OCI-LY1 (cell line): Measurements from ENCODE around the gene TNPO3.

Source experiments
- H2AFZ ChIP-seq: fragments of 200-600 bp; sonication (generic), shearing (Covaris generic); 2 replicates; pipeline ENCODE4 v1.6.0; 2014; ENCODE audit warnings: antibody characterized with exemption, mild to moderate bottlenecking, low read length
- H3F3A ChIP-seq: fragments of 200-600 bp; sonication (generic), shearing (Covaris generic); 2 replicates; pipeline ENCODE4 v1.6.0; 2014; ENCODE audit warnings: mild to moderate bottlenecking, antibody characterized with exemption, low read length, moderate library complexity; ENCODE audit not compliant: insufficient read depth
- H3K27ac ChIP-seq: fragments of 200-600 bp; sonication (generic); 2 replicates; pipeline ENCODE4 v1.5.1; 2014; ENCODE audit warnings: low read length, mixed run types, mild to moderate bottlenecking, low read depth; ENCODE audit not compliant: poor library complexity, severe bottlenecking
- H3K27me3 ChIP-seq: fragments of 200-600 bp; sonication (generic); 2 replicates; pipeline ENCODE4 v1.6.0; 2014; ENCODE audit warnings: antibody characterized with exemption, mild to moderate bottlenecking, low read length, moderate library complexity; ENCODE audit not compliant: insufficient read depth
- H3K36me3 ChIP-seq: fragments of 200-600 bp; sonication (generic); 2 replicates; pipeline ENCODE4 v1.6.1; 2014; ENCODE audit warnings: mild to moderate bottlenecking, antibody characterized with exemption, low read length, moderate library complexity, mixed read lengths; ENCODE audit not compliant: insufficient read depth
- H3K4me1 ChIP-seq: fragments of 200-600 bp; sonication (generic); 2 replicates; pipeline ENCODE4 v1.5.1; 2014; ENCODE audit warnings: mild to moderate bottlenecking, low read length, moderate library complexity; ENCODE audit not compliant: insufficient read depth, severe bottlenecking
- H3K4me2 ChIP-seq: fragments of 200-600 bp; sonication (generic), shearing (Covaris generic); 2 replicates; pipeline ENCODE4 v1.6.1; 2014; ENCODE audit warnings: low read length
- H3K4me3 ChIP-seq: fragments of 200-600 bp; sonication (generic); 2 replicates; pipeline ENCODE4 v1.5.1; 2014; ENCODE audit warnings: low read length, low read depth, mild to moderate bottlenecking, mixed read lengths; ENCODE audit not compliant: poor library complexity, severe bottlenecking
- H3K79me2 ChIP-seq: fragments of 200-600 bp; shearing (Covaris generic); 2 replicates; pipeline ENCODE4 v1.6.1; 2016; ENCODE audit warnings: mixed run types, low read length, mixed read lengths; ENCODE audit not compliant: insufficient read depth
- H3K9ac ChIP-seq: fragments of 200-600 bp; sonication (generic), shearing (Covaris generic); 2 replicates; pipeline ENCODE4 v1.6.1; 2014; ENCODE audit warnings: mild to moderate bottlenecking, low read length, mixed read lengths
- H3K9me2 ChIP-seq: fragments of 200-600 bp; sonication (generic), shearing (Covaris generic); 2 replicates; pipeline ENCODE4 v1.6.1; 2014; ENCODE audit warnings: low read depth, mild to moderate bottlenecking, low read length, mixed read lengths
- H3K9me3 ChIP-seq: fragments of 200-600 bp; shearing (Covaris generic); 2 replicates; pipeline ENCODE4 v1.6.1; 2014; ENCODE audit warnings: low read length, mixed read lengths
- H4K20me1 ChIP-seq: fragments of 200-600 bp; sonication (generic), shearing (Covaris generic); 2 replicates; pipeline ENCODE4 v1.6.0; 2016; ENCODE audit warnings: mild to moderate bottlenecking, low read length; ENCODE audit not compliant: insufficient read depth
- EZH2 ChIP-seq: fragments of 200-600 bp; sonication (generic), shearing (Covaris generic); IDR thresholded peaks from 2 replicates; pipeline ENCODE4 v1.8.0; 2017; ENCODE audit warnings: borderline replicate concordance, mixed run types, mild to moderate bottlenecking, antibody characterized with exemption, low read length, moderate library complexity, mixed read lengths
- TF ChIP-seq, protein P1 (sequence below): fragments of 200-600 bp; sonication (generic), shearing (Covaris generic); IDR thresholded peaks from 2 replicates; pipeline ENCODE4 v1.5.1; 2017; ENCODE audit warnings: mild to moderate bottlenecking, antibody characterized with exemption, low read length, moderate library complexity, mixed read lengths

The TNPO3 gene

DNA sequence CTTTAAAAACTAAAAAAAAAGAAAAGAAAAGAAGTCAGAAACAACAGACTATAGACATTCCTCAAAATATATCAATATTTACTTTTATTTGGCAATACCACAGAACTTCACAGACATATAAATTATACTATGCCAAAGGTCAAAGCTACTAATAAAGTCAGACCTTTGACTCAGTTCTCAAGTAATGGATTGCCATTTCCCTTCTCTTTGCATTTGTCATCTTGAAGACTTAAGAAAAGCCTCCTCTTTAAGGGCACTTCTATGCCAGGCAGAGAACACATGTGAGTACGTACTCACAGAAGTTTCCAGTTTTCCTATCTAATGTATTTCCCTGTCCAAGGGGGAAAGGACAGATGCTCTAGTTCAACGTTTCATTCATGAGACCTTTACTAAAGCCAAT, 37.6 kb downstream of the TNPO3 start:
- Histone ChIP-seq H4K20me1 (no peaks in the 10 kb centered on the region), H3K9me2 (no peaks in the 10 kb centered on the region), H3K4me2 (no peak overlapping the region; the same call in 1 of the 2 replicates), H3K79me2 (peaks cover 57% of the 10 kb centered on the region), H2AFZ (no peak overlapping the region), H3K27me3 (no peaks in the 10 kb centered on the region), H3K9me3 (no peaks in the 10 kb centered on the region), H3K27ac (peak overlapping the region; percentile 24), H3F3A (no peaks in the 10 kb centered on the region), H3K9ac (no peak overlapping the region), H3K36me3 (peaks cover 59% of the 10 kb centered on the region), H3K4me3 (no peak overlapping the region), H3K4me1 (peaks cover 17% of the 10 kb centered on the region)
- no peak for TF ChIP-seq EZH2
- TF ChIP-seq, protein P1, sequence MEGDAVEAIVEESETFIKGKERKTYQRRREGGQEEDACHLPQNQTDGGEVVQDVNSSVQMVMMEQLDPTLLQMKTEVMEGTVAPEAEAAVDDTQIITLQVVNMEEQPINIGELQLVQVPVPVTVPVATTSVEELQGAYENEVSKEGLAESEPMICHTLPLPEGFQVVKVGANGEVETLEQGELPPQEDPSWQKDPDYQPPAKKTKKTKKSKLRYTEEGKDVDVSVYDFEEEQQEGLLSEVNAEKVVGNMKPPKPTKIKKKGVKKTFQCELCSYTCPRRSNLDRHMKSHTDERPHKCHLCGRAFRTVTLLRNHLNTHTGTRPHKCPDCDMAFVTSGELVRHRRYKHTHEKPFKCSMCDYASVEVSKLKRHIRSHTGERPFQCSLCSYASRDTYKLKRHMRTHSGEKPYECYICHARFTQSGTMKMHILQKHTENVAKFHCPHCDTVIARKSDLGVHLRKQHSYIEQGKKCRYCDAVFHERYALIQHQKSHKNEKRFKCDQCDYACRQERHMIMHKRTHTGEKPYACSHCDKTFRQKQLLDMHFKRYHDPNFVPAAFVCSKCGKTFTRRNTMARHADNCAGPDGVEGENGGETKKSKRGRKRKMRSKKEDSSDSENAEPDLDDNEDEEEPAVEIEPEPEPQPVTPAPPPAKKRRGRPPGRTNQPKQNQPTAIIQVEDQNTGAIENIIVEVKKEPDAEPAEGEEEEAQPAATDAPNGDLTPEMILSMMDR = no peak

DNA sequence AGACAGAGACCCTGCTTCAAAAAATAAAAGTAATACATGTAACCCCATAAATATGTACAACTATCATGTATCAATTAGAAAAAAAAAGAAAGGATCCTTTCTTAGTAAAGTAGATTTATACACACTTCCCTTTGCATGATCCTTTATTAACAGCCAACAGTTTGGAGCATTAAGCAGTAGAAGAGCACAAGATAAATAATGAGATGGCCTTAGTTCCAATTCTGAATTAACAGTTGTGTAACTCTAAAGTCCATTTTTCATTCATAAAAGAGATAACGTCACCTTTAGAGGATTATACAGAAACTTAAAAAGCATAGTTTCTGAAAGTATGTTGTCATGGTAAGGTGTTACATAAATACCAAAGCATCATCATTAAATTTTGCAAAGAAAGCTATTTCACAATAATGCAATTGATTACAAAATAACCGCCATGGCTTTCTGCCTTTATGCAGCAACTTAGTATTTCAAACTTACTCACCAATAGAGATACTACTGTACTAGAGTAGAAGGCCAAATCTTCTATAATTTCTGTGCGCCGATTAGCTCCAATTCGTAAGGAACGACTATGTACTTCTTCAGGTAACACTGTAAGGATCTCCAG, 40.3 kb downstream of the TNPO3 start:
- Histone ChIP-seq H2AFZ (no peak overlapping the region), H3K36me3 (peaks cover 80% of the 10 kb centered on the region), H3K4me1 (peaks cover 28% of the 10 kb centered on the region), H3F3A (no peaks in the 10 kb centered on the region), H4K20me1 (no peaks in the 10 kb centered on the region), H3K4me3 (no peak overlapping the region), H3K9ac (no peak overlapping the region), H3K9me3 (no peaks in the 10 kb centered on the region), H3K27ac (no peak overlapping the region), H3K79me2 (peaks cover 43% of the 10 kb centered on the region), H3K9me2 (no peaks in the 10 kb centered on the region), H3K27me3 (no peaks in the 10 kb centered on the region), H3K4me2 (no peak overlapping the region)
- TF ChIP-seq, protein P1 = no peak
- no peak for TF ChIP-seq EZH2

DNA sequence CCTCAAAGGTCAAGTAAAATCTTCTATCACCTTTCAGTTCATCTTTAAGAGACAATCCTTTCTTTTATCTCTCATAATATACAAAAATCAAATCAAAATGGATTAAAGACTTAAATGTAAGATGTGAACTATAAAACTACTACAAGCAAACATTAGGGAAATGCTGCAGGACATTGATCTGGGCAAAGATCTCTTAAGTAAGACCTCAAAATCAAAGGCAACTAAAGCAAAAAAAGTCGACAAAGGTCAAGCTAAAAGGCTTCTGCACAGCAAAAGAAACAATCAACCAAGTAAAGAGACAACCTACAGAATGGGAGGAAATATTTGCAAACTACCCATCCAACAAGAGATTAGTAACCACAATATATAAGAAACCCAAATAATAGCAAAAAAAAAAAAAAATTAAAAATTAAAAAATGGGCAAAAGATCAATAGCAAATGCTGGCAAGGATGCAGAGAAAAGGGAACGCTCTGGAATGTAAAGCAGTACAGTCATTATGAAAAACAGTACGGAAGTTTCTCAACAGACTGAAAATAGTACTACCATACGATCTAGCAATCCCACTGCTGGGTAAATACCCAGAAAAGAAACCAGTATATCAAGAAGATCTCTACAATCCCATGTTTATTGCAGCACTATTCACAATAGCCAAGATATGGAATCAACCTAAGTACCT, 41.7 kb downstream of the TNPO3 start:
- Histone ChIP-seq H3K79me2 (peaks cover 35% of the 10 kb centered on the region), H3K36me3 (peaks cover 92% of the 10 kb centered on the region), H3K4me2 (no peak overlapping the region), H3K27me3 (no peaks in the 10 kb centered on the region), H3K9me3 (no peaks in the 10 kb centered on the region), H3K27ac (no peak overlapping the region), H3K9me2 (no peaks in the 10 kb centered on the region), H4K20me1 (no peaks in the 10 kb centered on the region), H3F3A (no peaks in the 10 kb centered on the region), H3K9ac (no peak overlapping the region), H2AFZ (no peak overlapping the region), H3K4me1 (peaks cover 27% of the 10 kb centered on the region), H3K4me3 (no peak overlapping the region)
- TF ChIP-seq, protein P1 = no peak
- no peak for TF ChIP-seq EZH2
